ENCODE data around the gene FOXP1. TPM values are rescaled to one million over a fixed set of nuclear protein-coding genes. Genes with fewer than 3 reads are reported as not detected.

The FOXP1 gene
- total and polyA plus RNA-seq, 9 of the 15 experiments (the other 6 are each of a cell fraction or from before 2014, with no cell fraction given) = 7.7 to 34.5 (median 13.7) TPM

- TF ChIP-seq TFE3 (CRISPR knock-in tag; IDR thresholded peaks at IDR 0.05) (peak; percentile 52), MXD1 (CRISPR knock-in tag; IDR thresholded peaks at IDR 0.05; ENCODE audit: borderline replicate concordance, poor library complexity, severe bottlenecking) (no peak), ZNF232 (CRISPR knock-in tag; IDR thresholded peaks at IDR 0.05) (no peak), ZNF707 (CRISPR knock-in tag; conservative IDR thresholded peaks at IDR 0.05) (no peak), TAF7 (tag; IDR thresholded peaks at IDR 0.05) (no peak), CCAR2 (IDR thresholded peaks at IDR 0.05; ENCODE audit: low read depth, low read length) (no peak), ASH1L (IDR thresholded peaks at IDR 0.05; ENCODE audit: borderline replicate concordance, low read depth, partially characterized antibody) (no peak), BHLHE40 (IDR thresholded peaks at IDR 0.05; ENCODE audit: low read length) (peak; percentile 27; the same call in 1 of the 2 replicates), CTBP1 (IDR thresholded peaks at IDR 0.05; ENCODE audit: borderline replicate concordance) (peak; percentile 56; the same call in 1 of the 2 replicates), TCFL5 (CRISPR knock-in tag; conservative IDR thresholded peaks at IDR 0.05) (no peak), LARP7 (IDR thresholded peaks at IDR 0.05) (no peak), NFE2 (IDR thresholded peaks at IDR 0.05; ENCODE audit: low read depth) (no peak), BCLAF1 (IDR thresholded peaks at IDR 0.05; ENCODE audit: borderline replicate concordance in 1 of 2, control insufficient read depth in 1 of 2, low read depth in 2 of 2, low read length in 1 of 2) (no peak), ZFP36 (IDR thresholded peaks at IDR 0.05; ENCODE audit: low read depth, low read length, partially characterized antibody) (no peak), ZNF449 (CRISPR knock-in tag; IDR thresholded peaks at IDR 0.05) (no peak), CBFA2T3 (IDR thresholded peaks at IDR 0.05) (peak; percentile 59), FOXO4 (CRISPR knock-in tag; IDR thresholded peaks at IDR 0.05) (no peak), SIRT6 (IDR thresholded peaks at IDR 0.05; ENCODE audit: low read depth, low read length) (no peak)
These were observed 160.2 kb downstream of the FOXP1 start (continued) for GRCh38 chr3:71423151-71423906.
